Loucy (cell line): Measurements from ENCODE around the gene PEAK1.

Experiments
- H2AFZ ChIP-seq: fragments of 200-600 bp; sonication (generic); 2 replicates; pipeline ENCODE4 v1.6.0; 2016; ENCODE audit warnings: antibody characterized with exemption, mild to moderate bottlenecking, low read length, moderate library complexity
- H3F3A ChIP-seq: fragments of 200-600 bp; 2 replicates; pipeline ENCODE4 v1.6.0; 2016; ENCODE audit warnings: antibody characterized with exemption, low read depth, mild to moderate bottlenecking
- H3K27me3 ChIP-seq: fragments of 200-600 bp; sonication (generic); 2 replicates; pipeline ENCODE4 v1.6.1; 2014; ENCODE audit warnings: low read length, mild to moderate bottlenecking; ENCODE audit not compliant: insufficient read depth, poor library complexity, severe bottlenecking
- H3K36me3 ChIP-seq: fragments of 200-600 bp; sonication (generic); 2 replicates; pipeline ENCODE4 v1.6.1; 2016; ENCODE audit warnings: low read length; ENCODE audit not compliant: insufficient read depth
- H3K4me1 ChIP-seq: fragments of 200-600 bp; sonication (generic); 2 replicates; pipeline ENCODE4 v1.5.1; 2014; ENCODE audit warnings: low read length, mild to moderate bottlenecking; ENCODE audit not compliant: insufficient read depth, poor library complexity, severe bottlenecking
- H3K4me2 ChIP-seq: fragments of 200-600 bp; sonication (generic); 2 replicates; pipeline ENCODE4 v1.6.0; 2014; ENCODE audit warnings: antibody characterized with exemption, low read length, low read depth, mild to moderate bottlenecking; ENCODE audit not compliant: poor library complexity, severe bottlenecking
- H3K4me3 ChIP-seq: fragments of 200-600 bp; sonication (generic); 2 replicates; pipeline ENCODE4 v1.5.1; 2014; ENCODE audit warnings: low read length, mild to moderate bottlenecking, mixed read lengths; ENCODE audit not compliant: poor library complexity, severe bottlenecking
- H3K79me2 ChIP-seq: fragments of 200-600 bp; sonication (generic); 2 replicates; pipeline ENCODE4 v1.6.1; 2014; ENCODE audit warnings: low read length; ENCODE audit not compliant: insufficient read depth
- H3K9ac ChIP-seq: fragments of 200-600 bp; sonication (generic); 2 replicates; pipeline ENCODE4 v1.6.0; 2014; ENCODE audit warnings: mild to moderate bottlenecking, low read depth, low read length, moderate library complexity; ENCODE audit not compliant: poor library complexity, severe bottlenecking
- H3K9me2 ChIP-seq: fragments of 200-600 bp; sonication (generic); replicated peaks from 2 replicates; pipeline ENCODE4 v1.6.1; 2016; ENCODE audit warnings: low read depth, low read length, mixed read lengths
- H3K9me3 ChIP-seq: fragments of 200-600 bp; sonication (generic); 2 replicates; pipeline ENCODE4 v1.6.1; 2014; ENCODE audit warnings: mild to moderate bottlenecking, antibody characterized with exemption, low read length, low read depth; ENCODE audit not compliant: insufficient read depth
- H4K20me1 ChIP-seq: fragments of 200-600 bp; sonication (generic); 2 replicates; pipeline ENCODE4 v1.6.0; 2014; ENCODE audit warnings: antibody characterized with exemption, low read length, mild to moderate bottlenecking; ENCODE audit not compliant: insufficient read depth, poor library complexity, severe bottlenecking
- CTCF ChIP-seq: fragments of 200-600 bp; sonication (generic); conservative IDR thresholded peaks from 2 replicates; pipeline ENCODE4 v1.5.1; 2014; ENCODE audit warnings: mild to moderate bottlenecking, antibody characterized with exemption, low read length
- EZH2phosphoT487 ChIP-seq: fragments of 200-600 bp; IDR thresholded peaks from 2 replicates; pipeline ENCODE4 v1.6.1; 2018; ENCODE audit warnings: antibody characterized with exemption, mild to moderate bottlenecking, moderate library complexity, borderline replicate concordance

Gene PEAK1

GRCh38 chr15:77053709-77054108 is 366.2 kb downstream of the PEAK1 start:
- Histone ChIP-seq H3K79me2 (peaks cover 9% of the 10 kb centered on the region), H2AFZ (no peak overlapping the region), H4K20me1 (peaks cover 11% of the 10 kb centered on the region), H3K9me3 (no peaks in the 10 kb centered on the region), H3K9ac (no peak overlapping the region), H3K4me1 (no peaks in the 10 kb centered on the region), H3K4me3 (no peak overlapping the region), H3K27me3 (no peaks in the 10 kb centered on the region), H3K36me3 (peaks cover 49% of the 10 kb centered on the region; the same call in 1 of the 2 replicates), H3F3A (no peaks in the 10 kb centered on the region), H3K4me2 (no peak overlapping the region), H3K9me2 (no peaks in the 10 kb centered on the region)
- TF ChIP-seq CTCF = no peak
- TF ChIP-seq EZH2phosphoT487 = no peak

- Histone ChIP-seq H3K27me3 (no peaks in the 10 kb centered on the region), H3K9me2 (no peaks in the 10 kb centered on the region), H3F3A (no peaks in the 10 kb centered on the region), H3K36me3 (peaks cover 57% of the 10 kb centered on the region; the same call in 1 of the 2 replicates), H3K9ac (no peak overlapping the region), H2AFZ (no peak overlapping the region), H3K4me3 (no peak overlapping the region), H4K20me1 (peaks cover 7% of the 10 kb centered on the region), H3K4me2 (no peak overlapping the region), H3K9me3 (no peaks in the 10 kb centered on the region), H3K4me1 (no peaks in the 10 kb centered on the region), H3K79me2 (peaks cover 5% of the 10 kb centered on the region; the same call in 1 of the 2 replicates)
- no peak for TF ChIP-seq EZH2phosphoT487
- TF ChIP-seq CTCF = no peak
Measured at GRCh38 chr15:77052556-77052955, 367.3 kb downstream of the PEAK1 start.
